Hepatocyte (in vitro differentiated cells): ENCODE results near the gene UQCC3.

Experiments used
- CTCF ChIP-seq: fragments of 200-600 bp; sonication (generic); IDR thresholded peaks from 2 replicates; pipeline ENCODE4 v1.5.1; 2016; ENCODE audit warnings: antibody characterized with exemption, mild to moderate bottlenecking; ENCODE audit not compliant: poor library complexity
- EZH2phosphoT487 ChIP-seq: fragments of 200-600 bp; sonication (generic); IDR thresholded peaks from one replicate; pipeline ENCODE4 v1.6.1; 2018; ENCODE audit warnings: antibody characterized with exemption, mild to moderate bottlenecking, low read depth, moderate library complexity; ENCODE audit not compliant: unreplicated experiment, severe bottlenecking

GRCh38 chr11:62716816-62717215 is 45.3 kb downstream of the UQCC3 start:
- no peak for TF ChIP-seq CTCF
- TF ChIP-seq EZH2phosphoT487 = no peak
